Measurements from ENCODE around the gene CACNA1E.
"Not testable (repeated sequence)": the region's sequence is repeated elsewhere in the genome, so short reads cannot be mapped to it uniquely, and the experiment has no call there.

CACNA1E gene

DNA sequence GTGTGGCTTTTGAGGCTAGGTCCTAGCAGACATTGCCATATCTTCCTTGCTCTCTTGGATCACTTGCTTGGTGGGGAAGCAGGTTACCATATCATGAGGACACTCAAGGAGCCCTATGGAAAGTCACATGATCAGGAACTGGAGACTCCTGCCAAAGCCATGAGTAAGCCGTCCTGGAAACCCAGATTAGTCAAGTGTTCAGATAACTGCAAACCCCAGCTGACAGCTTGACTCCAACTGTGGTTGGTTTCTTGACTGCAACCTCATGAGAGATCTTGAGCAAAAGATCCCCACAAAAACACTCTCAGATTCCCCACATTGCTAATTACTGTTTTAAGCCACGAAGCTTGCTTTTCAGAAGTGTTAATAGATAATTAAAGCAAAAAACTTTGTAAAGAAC, 58.6 kb downstream of the CACNA1E start:
- no peak for ATAC-seq
- TF ChIP-seq ZFP30 (CRISPR knock-in tag; IDR thresholded peaks at IDR 0.05) (no peak), GLIS3 (CRISPR knock-in tag; IDR thresholded peaks at IDR 0.05) (no peak), TOX (CRISPR knock-in tag; IDR thresholded peaks at IDR 0.05; ENCODE audit: borderline replicate concordance) (no peak), ZNF565 (CRISPR knock-in tag; conservative IDR thresholded peaks at IDR 0.05; ENCODE audit: low read depth) (no peak), PPARA (CRISPR knock-in tag; IDR thresholded peaks at IDR 0.05; ENCODE audit: borderline replicate concordance) (no peak), RARB (CRISPR knock-in tag; IDR thresholded peaks at IDR 0.05) (no peak), SNAI2 (CRISPR knock-in tag; IDR thresholded peaks at IDR 0.05) (no peak), ZNF70 (CRISPR knock-in tag; IDR thresholded peaks at IDR 0.05) (no peak)
- TF ChIP-seq, protein P1, sequence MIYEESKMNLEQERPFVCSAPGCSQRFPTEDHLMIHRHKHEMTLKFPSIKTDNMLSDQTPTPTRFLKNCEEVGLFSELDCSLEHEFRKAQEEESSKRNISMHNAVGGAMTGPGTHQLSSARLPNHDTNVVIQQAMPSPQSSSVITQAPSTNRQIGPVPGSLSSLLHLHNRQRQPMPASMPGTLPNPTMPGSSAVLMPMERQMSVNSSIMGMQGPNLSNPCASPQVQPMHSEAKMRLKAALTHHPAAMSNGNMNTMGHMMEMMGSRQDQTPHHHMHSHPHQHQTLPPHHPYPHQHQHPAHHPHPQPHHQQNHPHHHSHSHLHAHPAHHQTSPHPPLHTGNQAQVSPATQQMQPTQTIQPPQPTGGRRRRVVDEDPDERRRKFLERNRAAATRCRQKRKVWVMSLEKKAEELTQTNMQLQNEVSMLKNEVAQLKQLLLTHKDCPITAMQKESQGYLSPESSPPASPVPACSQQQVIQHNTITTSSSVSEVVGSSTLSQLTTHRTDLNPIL (CRISPR knock-in tag; IDR thresholded peaks at IDR 0.05; ENCODE audit: low read depth) = no peak
- TF ChIP-seq, protein P2, sequence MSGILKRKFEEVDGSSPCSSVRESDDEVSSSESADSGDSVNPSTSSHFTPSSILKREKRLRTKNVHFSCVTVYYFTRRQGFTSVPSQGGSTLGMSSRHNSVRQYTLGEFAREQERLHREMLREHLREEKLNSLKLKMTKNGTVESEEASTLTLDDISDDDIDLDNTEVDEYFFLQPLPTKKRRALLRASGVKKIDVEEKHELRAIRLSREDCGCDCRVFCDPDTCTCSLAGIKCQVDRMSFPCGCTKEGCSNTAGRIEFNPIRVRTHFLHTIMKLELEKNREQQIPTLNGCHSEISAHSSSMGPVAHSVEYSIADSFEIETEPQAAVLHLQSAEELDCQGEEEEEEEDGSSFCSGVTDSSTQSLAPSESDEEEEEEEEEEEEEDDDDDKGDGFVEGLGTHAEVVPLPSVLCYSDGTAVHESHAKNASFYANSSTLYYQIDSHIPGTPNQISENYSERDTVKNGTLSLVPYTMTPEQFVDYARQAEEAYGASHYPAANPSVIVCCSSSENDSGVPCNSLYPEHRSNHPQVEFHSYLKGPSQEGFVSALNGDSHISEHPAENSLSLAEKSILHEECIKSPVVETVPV (CRISPR knock-in tag; IDR thresholded peaks at IDR 0.05) = no peak
- TF ChIP-seq, protein P3, sequence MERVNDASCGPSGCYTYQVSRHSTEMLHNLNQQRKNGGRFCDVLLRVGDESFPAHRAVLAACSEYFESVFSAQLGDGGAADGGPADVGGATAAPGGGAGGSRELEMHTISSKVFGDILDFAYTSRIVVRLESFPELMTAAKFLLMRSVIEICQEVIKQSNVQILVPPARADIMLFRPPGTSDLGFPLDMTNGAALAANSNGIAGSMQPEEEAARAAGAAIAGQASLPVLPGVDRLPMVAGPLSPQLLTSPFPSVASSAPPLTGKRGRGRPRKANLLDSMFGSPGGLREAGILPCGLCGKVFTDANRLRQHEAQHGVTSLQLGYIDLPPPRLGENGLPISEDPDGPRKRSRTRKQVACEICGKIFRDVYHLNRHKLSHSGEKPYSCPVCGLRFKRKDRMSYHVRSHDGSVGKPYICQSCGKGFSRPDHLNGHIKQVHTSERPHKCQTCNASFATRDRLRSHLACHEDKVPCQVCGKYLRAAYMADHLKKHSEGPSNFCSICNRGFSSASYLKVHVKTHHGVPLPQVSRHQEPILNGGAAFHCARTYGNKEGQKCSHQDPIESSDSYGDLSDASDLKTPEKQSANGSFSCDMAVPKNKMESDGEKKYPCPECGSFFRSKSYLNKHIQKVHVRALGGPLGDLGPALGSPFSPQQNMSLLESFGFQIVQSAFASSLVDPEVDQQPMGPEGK (CRISPR knock-in tag; IDR thresholded peaks at IDR 0.05; ENCODE audit: borderline replicate concordance) = no peak

DNA sequence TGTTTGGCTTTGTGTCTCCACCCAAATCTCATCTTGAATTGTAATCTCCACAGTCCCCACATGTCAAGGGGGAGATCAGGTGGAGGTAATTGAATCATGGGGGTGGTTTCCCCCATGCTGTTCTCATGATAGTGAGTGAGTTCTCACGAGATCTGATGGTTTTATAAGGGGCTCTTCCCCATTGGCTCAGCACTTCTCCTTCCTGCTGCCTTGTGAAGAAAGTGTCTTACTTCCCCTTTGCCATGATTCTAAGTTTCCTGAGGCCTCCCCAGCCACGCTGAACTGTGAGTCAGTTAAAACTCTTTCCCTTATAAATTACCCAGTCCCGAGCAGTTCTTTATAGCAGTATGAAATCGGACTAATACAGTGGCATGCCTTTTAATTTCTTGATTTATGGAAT, 59.1 kb downstream of the CACNA1E start:
- not testable (repeated sequence) for ATAC-seq

DNA sequence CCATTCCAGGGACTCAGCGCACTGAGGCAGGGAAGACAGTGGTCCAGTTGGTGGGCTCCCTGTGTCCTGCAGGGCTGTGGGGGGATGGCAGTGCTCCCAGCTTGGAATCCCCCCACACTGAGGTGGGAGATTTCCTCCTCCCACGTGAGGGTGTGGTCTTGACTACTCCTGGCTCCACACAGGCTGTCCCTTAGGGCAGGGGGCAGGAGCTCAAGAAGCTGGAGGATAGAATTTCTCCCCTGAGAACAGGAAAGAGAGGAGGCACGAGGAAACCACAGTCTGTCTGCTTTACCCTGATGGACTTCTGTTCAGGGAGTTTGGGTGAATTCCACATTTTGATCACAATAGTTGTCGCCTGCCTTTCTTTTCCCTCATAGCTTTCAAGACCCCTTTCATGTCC, 62.1 kb downstream of the CACNA1E start:
- ATAC-seq = no peak
- TF ChIP-seq ZNF8 (CRISPR knock-in tag; IDR thresholded peaks at IDR 0.05) (no peak), ESRRG (CRISPR knock-in tag; IDR thresholded peaks at IDR 0.05) (no peak), TOX (CRISPR knock-in tag; IDR thresholded peaks at IDR 0.05; ENCODE audit: borderline replicate concordance) (no peak), CSDC2 (CRISPR knock-in tag; IDR thresholded peaks at IDR 0.05) (no peak), TSHZ2 (CRISPR knock-in tag; IDR thresholded peaks at IDR 0.05) (no peak), ZNF565 (CRISPR knock-in tag; conservative IDR thresholded peaks at IDR 0.05; ENCODE audit: low read depth) (no peak), OSR1 (CRISPR knock-in tag; IDR thresholded peaks at IDR 0.05) (no peak), BACH2 (CRISPR knock-in tag; IDR thresholded peaks at IDR 0.05; ENCODE audit: borderline replicate concordance) (no peak), RARB (CRISPR knock-in tag; IDR thresholded peaks at IDR 0.05) (no peak), ZC3H10 (CRISPR knock-in tag; IDR thresholded peaks at IDR 0.05) (no peak), PPARA (CRISPR knock-in tag; IDR thresholded peaks at IDR 0.05; ENCODE audit: borderline replicate concordance) (no peak), TCF4 (CRISPR knock-in tag; IDR thresholded peaks at IDR 0.05; ENCODE audit: borderline replicate concordance) (no peak), POU6F1 (CRISPR knock-in tag; IDR thresholded peaks at IDR 0.05; ENCODE audit: borderline replicate concordance, low read depth) (no peak), ZFP3 (CRISPR knock-in tag; IDR thresholded peaks at IDR 0.05) (no peak), ZFP30 (CRISPR knock-in tag; IDR thresholded peaks at IDR 0.05) (no peak)
- TF ChIP-seq, protein P2 (CRISPR knock-in tag; IDR thresholded peaks at IDR 0.05) = no peak
- TF ChIP-seq, protein P3 (CRISPR knock-in tag; IDR thresholded peaks at IDR 0.05; ENCODE audit: borderline replicate concordance) = no peak

All from SK-N-SH treated with all-trans-retinoic acid at 6 μM for 48 hours (cell line).